ENCODE data around the gene CORO2A. TPM values are rescaled to one million over a fixed set of nuclear protein-coding genes. Genes with fewer than 3 reads are reported as not detected.

CORO2A gene
- total and polyA plus RNA-seq, 8 donors: 8.1 to 20.4 (median 9.3) TPM

DNA sequence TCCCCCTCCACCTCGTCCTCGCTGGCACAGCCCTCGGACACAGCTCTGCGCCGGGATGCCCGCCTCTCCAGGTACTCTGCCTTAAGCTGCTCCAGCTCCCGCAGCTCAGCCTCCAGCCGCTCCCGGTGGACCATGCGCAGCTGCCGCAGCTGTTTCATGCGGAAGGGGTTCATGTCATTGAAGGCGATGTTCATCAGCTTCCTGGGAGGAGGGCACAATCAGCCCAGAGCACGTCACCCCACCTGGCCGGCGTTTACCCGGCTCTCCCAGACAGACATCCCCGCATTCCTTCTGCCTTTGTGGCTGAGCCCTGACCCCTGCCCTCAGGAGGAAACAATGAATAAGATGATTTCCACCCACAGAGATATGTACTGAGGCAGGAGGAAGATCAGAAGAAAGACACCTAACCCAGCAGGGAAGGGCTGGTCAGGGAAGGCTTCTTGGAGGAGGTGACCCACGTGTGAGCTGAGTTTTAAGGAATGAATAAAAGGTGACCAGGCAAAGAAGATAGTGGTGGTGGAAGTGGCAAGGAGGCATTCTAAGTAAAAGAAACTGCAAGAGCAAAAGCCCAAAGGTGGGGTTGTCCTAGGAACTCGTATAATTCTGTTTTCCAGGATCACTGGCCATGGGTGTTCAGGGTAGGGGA lies 7.1 kb upstream of the CORO2A start:
- no peak for TF ChIP-seq CTCF (IDR thresholded peaks at IDR 0.05)
- H3K27ac ChIP-seq: no peak overlapping the region
- H3K36me3 ChIP-seq: peaks cover 0 to 85% of the 10 kb centered on the region in 2 donors
- H3K27me3 ChIP-seq: no peaks in the 10 kb centered on the region
- no peak overlapping the region for H3K4me3 ChIP-seq
- DNase-seq (no peak), ATAC-seq (no peak)
- H3K4me1 ChIP-seq: no peaks in the 10 kb centered on the region
- intact Hi-C loops (cut with DNase I): no loop called here
- no peaks in the 10 kb centered on the region for H3K9me3 ChIP-seq

DNA sequence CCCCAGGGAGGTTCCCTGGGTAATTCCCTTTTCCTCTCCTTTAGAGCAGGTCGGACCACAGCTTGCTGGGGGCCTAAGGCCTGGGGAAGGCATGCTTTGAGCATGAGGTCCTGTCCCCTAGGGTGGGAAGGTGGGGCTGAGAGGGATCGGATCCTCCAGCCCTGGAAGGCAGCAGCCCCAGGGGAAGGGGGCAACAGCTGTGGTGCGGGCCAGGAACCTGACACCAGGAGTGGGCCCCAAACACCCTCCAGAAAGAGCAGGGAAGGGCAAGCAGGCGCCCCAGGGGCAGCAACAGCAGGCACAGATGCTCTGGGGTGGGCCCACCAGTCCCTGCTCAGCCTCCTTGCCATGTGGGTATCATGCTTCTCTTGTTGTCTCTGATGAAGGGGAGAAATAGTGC lies 3.2 kb upstream of the CORO2A start:
- no peaks in the 10 kb centered on the region for H3K9me3 ChIP-seq
- intact Hi-C loops (cut with DNase I): no loop called here
- ATAC-seq: no peak
- H3K27ac ChIP-seq: no peak overlapping the region
- no peak overlapping the region for H3K4me3 ChIP-seq
- no peak for DNase-seq
- no peak for TF ChIP-seq CTCF (IDR thresholded peaks at IDR 0.05)
- H3K4me1 ChIP-seq: peaks cover 3 to 16% of the 10 kb centered on the region in 2 donors
- H3K27me3 ChIP-seq: peaks cover 0 to 4% of the 10 kb centered on the region in 2 donors
- peaks cover 0 to 47% of the 10 kb centered on the region in 2 donors for H3K36me3 ChIP-seq

DNA sequence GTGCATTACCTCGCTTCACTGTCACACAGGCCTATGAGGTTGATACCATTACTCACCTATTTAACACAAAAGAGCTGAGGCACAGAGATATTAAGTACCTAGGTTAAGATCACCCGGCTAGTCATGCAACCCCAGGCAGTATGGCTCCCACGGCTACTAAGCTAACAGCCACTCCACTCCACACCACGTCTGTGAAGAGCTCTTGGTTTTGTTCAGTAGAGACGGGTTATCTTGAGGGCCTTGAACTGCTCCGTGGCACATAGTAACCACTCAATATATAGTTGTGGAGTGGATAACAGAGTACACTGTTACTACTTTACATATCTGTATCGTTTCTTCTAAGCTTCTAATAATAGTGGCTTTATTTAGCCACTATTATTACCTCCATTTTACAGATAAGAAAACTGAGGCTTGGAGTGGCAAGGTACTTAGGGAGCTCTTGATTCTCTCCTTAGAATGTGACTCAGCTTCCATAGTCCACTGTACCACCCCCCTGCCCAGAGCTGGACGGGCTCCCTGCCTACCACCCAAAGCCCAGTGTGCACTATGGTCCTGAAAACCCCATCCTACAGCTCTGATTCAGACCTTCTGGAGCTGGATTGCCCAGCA lies 1.0 kb upstream of the CORO2A start:
- intact Hi-C loops (cut with DNase I): no loop called here
- H3K4me1 ChIP-seq: peaks cover 3 to 23% of the 10 kb centered on the region in 2 donors
- peak overlapping the region; percentile 76 to 77 for H3K27ac ChIP-seq
- DNase-seq (peak in 1 of 4 donors; percentile 29), ATAC-seq (no peak)
- H3K9me3 ChIP-seq: no peaks in the 10 kb centered on the region
- H3K4me3 ChIP-seq: peak overlapping the region; percentile 39 to 65
- TF ChIP-seq CTCF (IDR thresholded peaks at IDR 0.05): no peak
- H3K36me3 ChIP-seq: peaks cover 0 to 24% of the 10 kb centered on the region in 2 donors
- H3K27me3 ChIP-seq: peaks cover 0 to 4% of the 10 kb centered on the region in 2 donors

DNA sequence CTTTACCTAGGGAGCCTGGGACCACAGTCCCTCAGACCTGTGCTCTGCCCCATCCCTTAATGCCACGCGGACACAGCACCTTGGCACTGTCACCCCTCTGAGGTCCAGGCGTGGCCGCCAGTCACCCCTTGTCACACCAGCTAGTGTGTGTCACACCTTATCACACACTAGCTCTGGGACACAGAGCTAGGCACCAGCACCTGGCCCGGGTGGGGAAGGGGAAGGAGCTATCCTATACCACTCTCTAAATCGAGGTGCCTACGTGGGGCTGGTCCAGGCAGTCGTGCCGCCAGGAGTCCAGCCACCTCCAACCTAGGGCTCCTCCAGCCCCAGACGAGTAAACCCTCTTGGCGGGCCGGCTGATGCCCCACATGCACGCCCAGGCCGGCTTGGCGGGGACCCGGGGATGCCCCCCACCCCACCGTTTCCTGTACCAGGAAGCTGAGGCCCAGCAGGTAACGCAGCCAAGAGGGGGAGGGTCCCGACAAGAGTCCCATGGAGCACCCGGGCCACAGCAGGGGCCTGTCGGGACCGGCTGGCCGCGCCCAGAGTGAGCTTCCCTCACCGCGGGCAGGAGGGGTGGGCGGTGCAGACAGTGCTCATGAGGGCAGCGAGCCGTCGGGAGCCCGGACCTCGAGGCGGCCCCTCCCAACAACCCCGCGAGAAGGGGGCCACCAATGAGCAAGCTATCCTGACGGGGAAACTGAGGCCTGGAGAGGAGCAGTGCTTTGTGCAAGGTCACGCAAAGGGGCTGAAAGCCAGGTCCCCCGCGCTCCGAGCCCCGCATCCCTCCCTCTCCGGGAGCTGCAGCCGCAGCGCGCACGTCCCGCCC lies 550 bp downstream of the CORO2A start:
- intact Hi-C loops (cut with DNase I): no loop called here
- peak; percentile 59 for ATAC-seq

More for the DNA sequence above, 550 bp downstream of the CORO2A start:
- no peaks in the 10 kb centered on the region for H3K9me3 ChIP-seq
- DNase-seq: peak in 3 of 4 donors; percentile 43 to 91 (median 68)
- peaks cover 0 to 9% of the 10 kb centered on the region in 2 donors for H3K36me3 ChIP-seq
- H3K4me3 ChIP-seq: peak overlapping the region; percentile 39 to 65
- H3K27me3 ChIP-seq: peaks cover 0 to 4% of the 10 kb centered on the region in 2 donors
- H3K27ac ChIP-seq: peak overlapping the region in 1 of 2 donors; percentile 33
- peaks cover 3 to 23% of the 10 kb centered on the region in 2 donors for H3K4me1 ChIP-seq
- TF ChIP-seq CTCF (IDR thresholded peaks at IDR 0.05): no peak
